Smooth muscle cell of the brain vasculature (primary cell): ENCODE results near the gene MRPL9.

Experiments used
- DNase-seq: peaks from one replicate; pipeline ENCODE4 v3.0.0-alpha.2; 2012; ENCODE audit warnings: low read depth, low spot score

MRPL9 gene

GRCh38 chr1:151711044-151711800 is 52.1 kb downstream of the MRPL9 start:
- DNase-seq: no peak

GRCh38 chr1:151710187-151710840 is 53.0 kb downstream of the MRPL9 start:
- DNase-seq: no peak
